Panc1 (cell line): ENCODE measurements around the gene CNST.

Experiments
- SIN3A ChIP-seq: IDR thresholded peaks from 2 replicates; pipeline ENCODE4 v1.6.1; 2012; ENCODE audit warnings: low read depth, mild to moderate bottlenecking, low read length, moderate library complexity, borderline replicate concordance; ENCODE audit not compliant: insufficient read depth
- TCF7L2 ChIP-seq: IDR thresholded peaks from 2 replicates; pipeline ENCODE4 v1.6.1; 2011; ENCODE audit warnings: mild to moderate bottlenecking, low read depth, low read length, inconsistent platforms
- TF ChIP-seq, protein P1 (sequence below): fragments of 450-650 bp; IDR thresholded peaks from 2 replicates; pipeline ENCODE4 v1.5.1; 2017; ENCODE audit warnings: mild to moderate bottlenecking

DNA sequence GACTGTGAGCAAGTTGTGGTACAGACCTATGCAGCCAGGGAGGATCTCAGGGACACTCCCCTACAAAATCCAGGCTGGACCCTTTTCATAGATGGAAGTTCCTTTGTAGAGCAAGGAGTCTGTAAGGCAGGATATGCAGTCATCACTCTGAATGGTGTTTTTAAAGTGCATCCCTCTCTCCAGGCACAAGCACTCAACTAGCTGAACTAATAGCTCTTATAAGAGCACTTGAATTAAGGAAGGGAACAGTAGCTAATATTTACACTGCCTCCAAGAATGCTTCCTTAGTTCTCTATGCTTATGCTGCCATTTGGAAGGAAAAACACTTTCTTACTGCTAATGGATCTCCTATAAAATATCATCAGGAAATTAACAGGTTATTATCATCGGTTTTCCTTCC is 32.1 kb upstream of the CNST start:
- TF ChIP-seq SIN3A (no peak), TCF7L2 (no peak)
- TF ChIP-seq, protein P1, sequence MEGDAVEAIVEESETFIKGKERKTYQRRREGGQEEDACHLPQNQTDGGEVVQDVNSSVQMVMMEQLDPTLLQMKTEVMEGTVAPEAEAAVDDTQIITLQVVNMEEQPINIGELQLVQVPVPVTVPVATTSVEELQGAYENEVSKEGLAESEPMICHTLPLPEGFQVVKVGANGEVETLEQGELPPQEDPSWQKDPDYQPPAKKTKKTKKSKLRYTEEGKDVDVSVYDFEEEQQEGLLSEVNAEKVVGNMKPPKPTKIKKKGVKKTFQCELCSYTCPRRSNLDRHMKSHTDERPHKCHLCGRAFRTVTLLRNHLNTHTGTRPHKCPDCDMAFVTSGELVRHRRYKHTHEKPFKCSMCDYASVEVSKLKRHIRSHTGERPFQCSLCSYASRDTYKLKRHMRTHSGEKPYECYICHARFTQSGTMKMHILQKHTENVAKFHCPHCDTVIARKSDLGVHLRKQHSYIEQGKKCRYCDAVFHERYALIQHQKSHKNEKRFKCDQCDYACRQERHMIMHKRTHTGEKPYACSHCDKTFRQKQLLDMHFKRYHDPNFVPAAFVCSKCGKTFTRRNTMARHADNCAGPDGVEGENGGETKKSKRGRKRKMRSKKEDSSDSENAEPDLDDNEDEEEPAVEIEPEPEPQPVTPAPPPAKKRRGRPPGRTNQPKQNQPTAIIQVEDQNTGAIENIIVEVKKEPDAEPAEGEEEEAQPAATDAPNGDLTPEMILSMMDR = no peak
